Neural crest cell (in vitro differentiated cells): ENCODE results near the gene KMT2B. TPM values are rescaled to one million over a fixed set of nuclear protein-coding genes. Genes with fewer than 3 reads are reported as not detected.

ENCODE experiments used
- DNase-seq: peaks from one replicate; pipeline ENCODE4 v3.0.0; 2021; ENCODE audit warnings: low read depth, mixed read lengths, low spot score
- H3K27ac Mint-ChIP-seq: one replicate; pipeline ENCODE4 v1.8.0; 2021; ENCODE audit warnings: mild to moderate bottlenecking, mixed read lengths; ENCODE audit not compliant: unreplicated experiment
- H3K27me3 Mint-ChIP-seq: 2 replicates; pipeline ENCODE4 v1.8.0; 2021; ENCODE audit warnings: low read depth, mild to moderate bottlenecking, mixed read lengths
- H3K36me3 Mint-ChIP-seq: 2 replicates; pipeline ENCODE4 v1.8.0; 2021; ENCODE audit warnings: low read depth, mild to moderate bottlenecking, mixed read lengths
- H3K4me1 Mint-ChIP-seq: 2 replicates; pipeline ENCODE4 v1.8.0; 2021; ENCODE audit warnings: mixed read lengths
- H3K4me3 Mint-ChIP-seq: one replicate; pipeline ENCODE4 v1.8.0; 2021; ENCODE audit warnings: mild to moderate bottlenecking, mixed read lengths
- H3K9me3 Mint-ChIP-seq: 2 replicates; pipeline ENCODE4 v1.8.0; 2021; ENCODE audit warnings: mixed read lengths
- CTCF ChIP-seq: fragments of 200-600 bp; sonication (generic); conservative IDR thresholded peaks from 2 replicates; pipeline ENCODE4 v1.5.0; 2021; ENCODE audit warnings: antibody characterized with exemption, mild to moderate bottlenecking
- total RNA-seq: library from RNA; stranded (reverse); gene quantifications from 2 replicates; pipeline ENCODE4 v1.2.1, GENCODE V29; 2021

The KMT2B gene
- total RNA-seq, 1 donor from 2014 or later: 60.1 TPM

GRCh38 chr19:35704218-35704617 lies 13.6 kb upstream of the KMT2B start, which contains the start of gene ZBTB32:
Gene ZBTB32 (plus strand): TSS chr19:35704558. CDS start chr19:35714627, 10,069 bp downstream.
- Mint-ChIP-seq H3K9me3 (no peaks in the 10 kb centered on the region), H3K36me3 (no peaks in the 10 kb centered on the region), H3K27ac (no peak within 1 kb of the TSS), H3K27me3 (peaks cover 6% of the 10 kb centered on the region), H3K4me3 (no peak within 1 kb of the TSS), H3K4me1 (peaks cover 6% of the 10 kb centered on the region)
- TF ChIP-seq CTCF: no peak
- peak; percentile 14 for DNase-seq

- Mint-ChIP-seq H3K27me3 (peaks cover 2% of the 10 kb centered on the region), H3K36me3 (no peaks in the 10 kb centered on the region), H3K9me3 (no peaks in the 10 kb centered on the region), H3K4me3 (no peak overlapping the region), H3K27ac (no peak overlapping the region), H3K4me1 (no peaks in the 10 kb centered on the region)
- no peak for DNase-seq
- no peak for TF ChIP-seq CTCF
Measured at GRCh38 chr19:35708391-35708790, 9.4 kb upstream of the KMT2B start.

- H3K27ac Mint-ChIP-seq: no peak overlapping the region
- no peaks in the 10 kb centered on the region for H3K36me3 Mint-ChIP-seq
- peaks cover 11% of the 10 kb centered on the region for H3K4me1 Mint-ChIP-seq
- H3K9me3 Mint-ChIP-seq: no peaks in the 10 kb centered on the region
- DNase-seq: no peak
- TF ChIP-seq CTCF: no peak
- no peak overlapping the region for H3K4me3 Mint-ChIP-seq
- no peaks in the 10 kb centered on the region for H3K27me3 Mint-ChIP-seq
Measured at GRCh38 chr19:35710784-35711723, 6.7 kb upstream of the KMT2B start.

- no peaks in the 10 kb centered on the region for H3K9me3 Mint-ChIP-seq
- H3K27ac Mint-ChIP-seq: no peak overlapping the region
- peaks cover 20% of the 10 kb centered on the region for H3K4me1 Mint-ChIP-seq
- peak overlapping the region; percentile 72 for H3K4me3 Mint-ChIP-seq
- no peaks in the 10 kb centered on the region for H3K27me3 Mint-ChIP-seq
- H3K36me3 Mint-ChIP-seq: no peaks in the 10 kb centered on the region
- no peak for DNase-seq
- no peak for TF ChIP-seq CTCF
Measured at GRCh38 chr19:35712567-35713505, 5.0 kb upstream of the KMT2B start.

- DNase-seq: no peak
- Mint-ChIP-seq H3K27ac (no peak overlapping the region), H3K4me1 (peaks cover 20% of the 10 kb centered on the region), H3K36me3 (no peaks in the 10 kb centered on the region), H3K4me3 (no peak overlapping the region), H3K9me3 (no peaks in the 10 kb centered on the region), H3K27me3 (no peaks in the 10 kb centered on the region)
- TF ChIP-seq CTCF: no peak
Measured at GRCh38 chr19:35713506-35713850, 4.3 kb upstream of the KMT2B start.
